HTR-8/SVneo (cell line): ENCODE measurements around the gene WNK1.
"Not testable (repeated sequence)": the region's sequence is repeated elsewhere in the genome, so short reads cannot be mapped to it uniquely, and the experiment has no call there.

Experiments used
- DNase-seq: peaks from one replicate; pipeline ENCODE4 v3.0.0; 2011; ENCODE audit warnings: low spot score, mixed read lengths; ENCODE audit not compliant: insufficient read length
- FAIRE-seq: peaks from 2 replicates; lab custom pipeline; 2011; peaks lifted over from hg19 to GRCh38; lab: Jason Lieb, UNC

The WNK1 gene

DNA sequence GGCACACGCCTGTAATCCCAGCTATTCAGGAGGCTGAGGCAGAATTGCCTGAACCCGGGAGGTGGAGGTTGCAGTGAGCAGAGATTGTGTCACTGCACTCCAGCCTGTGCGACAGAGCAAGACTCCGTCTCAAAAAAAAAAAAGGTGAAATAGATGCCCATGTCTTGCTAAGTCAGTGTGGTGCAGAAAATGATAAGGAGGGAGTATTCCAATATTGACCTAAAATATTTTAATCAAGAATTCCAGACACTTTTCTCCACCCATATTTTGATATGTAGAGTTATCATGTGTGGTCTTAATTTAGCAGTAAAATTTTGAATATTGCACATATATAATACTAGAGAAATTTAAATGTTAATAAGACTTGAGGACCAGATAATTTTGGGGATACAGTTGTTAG, 57.7 kb downstream of the WNK1 start:
- DNase-seq, result no peak

DNA sequence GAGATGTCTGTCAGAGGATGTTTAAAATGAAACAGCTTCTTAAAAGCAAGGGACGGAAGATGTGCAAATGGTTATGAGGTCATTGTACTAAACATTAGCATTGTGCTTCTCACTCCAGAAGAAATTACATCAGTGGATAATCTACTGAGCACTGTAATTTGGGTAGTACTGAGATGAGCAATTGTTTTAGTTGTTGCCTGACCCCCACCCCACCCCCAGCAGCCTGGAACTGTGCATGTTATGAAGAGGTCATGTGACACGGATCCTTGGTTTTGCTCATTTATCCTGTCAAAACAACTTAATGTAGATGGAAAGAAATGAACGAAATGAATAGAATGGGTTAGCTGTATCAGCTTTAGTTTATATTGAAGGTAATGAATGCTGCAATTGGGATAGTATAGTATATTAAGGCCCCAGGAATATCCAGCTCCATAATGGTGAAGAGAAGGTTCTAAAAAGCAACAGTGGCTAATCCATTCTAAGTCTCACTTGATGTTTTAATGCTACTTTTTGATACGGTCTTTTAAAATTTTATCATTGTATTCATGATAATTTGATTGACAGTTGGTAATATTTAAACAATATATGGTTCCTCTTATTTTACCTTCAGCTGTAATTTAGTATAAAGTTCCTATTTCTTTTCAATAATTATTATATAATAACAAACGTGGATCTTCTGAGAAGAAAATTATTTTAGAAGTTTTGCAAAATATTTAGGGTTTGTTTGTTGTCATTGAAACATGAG, 58.5 kb downstream of the WNK1 start:
- DNase-seq (no peak), FAIRE-seq (no peak)

More for the DNA sequence above, 57.7 kb downstream of the WNK1 start:
- FAIRE-seq, result no peak

DNA sequence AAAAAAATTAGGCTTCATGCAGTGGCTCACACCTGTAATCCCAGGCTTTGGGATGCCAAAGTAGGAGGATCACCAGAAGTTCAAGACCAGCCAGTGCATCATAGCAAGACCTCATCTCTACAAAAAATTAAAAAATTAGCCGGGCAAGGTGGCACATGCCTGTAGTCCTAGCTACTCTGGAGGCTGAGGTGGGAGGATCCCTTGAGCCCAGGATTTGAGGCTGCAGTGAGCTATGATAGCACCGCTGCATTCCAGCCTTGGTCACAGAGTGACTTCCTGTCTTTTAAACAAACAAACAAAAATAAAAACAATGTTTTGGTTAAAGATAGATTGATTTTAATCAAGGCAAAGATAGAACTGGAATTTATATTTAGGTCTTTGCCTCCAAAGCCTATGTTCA, 60.6 kb downstream of the WNK1 start:
- DNase-seq (no peak), FAIRE-seq (no peak)

DNA sequence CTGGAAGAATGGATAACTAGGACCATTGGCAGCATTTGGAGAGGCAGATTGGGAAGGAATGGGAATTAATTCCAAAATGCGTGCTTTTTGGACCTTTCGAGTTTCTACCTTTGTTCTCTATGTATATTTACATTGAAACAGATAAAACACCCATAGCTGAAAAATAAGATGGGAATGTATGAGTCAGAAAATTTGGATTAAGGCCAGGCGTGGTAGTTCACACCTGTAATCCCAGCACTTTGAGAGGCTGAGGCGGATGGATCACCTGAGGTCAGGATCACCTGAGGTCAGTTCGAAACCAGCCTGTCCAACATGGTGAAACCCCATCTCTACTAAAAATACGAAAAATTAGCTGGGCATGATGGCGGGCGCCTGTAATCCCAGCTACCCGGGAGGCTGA, 65.1 kb downstream of the WNK1 start:
- not testable (repeated sequence) for FAIRE-seq, DNase-seq

DNA sequence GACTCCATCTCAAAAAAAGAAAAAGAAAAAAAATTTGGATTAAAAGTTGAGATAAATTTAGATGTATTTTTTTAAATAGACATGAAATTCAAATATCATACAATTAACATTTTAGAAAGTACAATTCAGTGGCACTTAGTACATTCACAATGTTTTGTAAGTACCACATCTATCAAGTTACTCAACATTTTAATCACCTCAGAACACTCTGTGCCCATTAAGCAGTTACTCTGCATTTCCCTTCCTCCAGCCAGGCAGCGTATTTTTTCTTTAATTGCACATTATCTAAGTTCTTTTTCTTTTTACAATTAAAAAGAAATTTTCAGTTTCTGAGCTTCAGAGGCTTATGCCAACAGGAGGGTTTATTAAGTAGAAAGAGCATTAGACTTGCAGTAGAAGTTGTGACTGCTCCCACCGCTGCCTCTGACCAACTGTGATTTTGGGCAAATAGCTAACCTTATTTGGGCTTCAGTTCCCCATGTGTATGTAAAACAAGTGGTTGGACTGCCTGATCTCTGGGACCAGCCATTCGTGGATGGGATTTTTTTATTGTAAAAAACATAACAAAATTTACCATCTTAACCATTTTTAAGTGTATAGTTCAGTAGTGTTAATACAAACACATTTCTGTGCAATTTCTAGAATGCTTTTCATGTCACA, 65.7 kb downstream of the WNK1 start:
- DNase-seq (no peak), FAIRE-seq (no peak)

DNA sequence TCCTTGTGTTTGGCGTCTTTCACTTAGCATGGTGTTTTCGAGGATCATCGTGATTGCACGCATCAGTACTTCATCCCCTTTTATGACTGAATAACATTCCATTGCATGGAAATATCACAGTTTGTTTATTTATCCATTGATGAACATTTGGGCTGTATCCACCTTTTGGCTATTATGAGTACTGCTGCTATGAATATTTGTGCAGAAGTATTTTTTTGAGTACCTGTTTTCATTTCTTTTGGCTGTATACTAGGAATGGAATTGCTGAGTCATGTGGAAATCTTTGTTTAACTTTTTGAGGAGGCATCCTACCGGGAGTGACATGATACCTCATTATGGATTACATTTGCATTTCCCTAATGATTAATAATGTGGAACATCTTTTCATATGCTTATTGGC, 66.4 kb downstream of the WNK1 start:
- DNase-seq, result no peak
- FAIRE-seq, result no peak

DNA sequence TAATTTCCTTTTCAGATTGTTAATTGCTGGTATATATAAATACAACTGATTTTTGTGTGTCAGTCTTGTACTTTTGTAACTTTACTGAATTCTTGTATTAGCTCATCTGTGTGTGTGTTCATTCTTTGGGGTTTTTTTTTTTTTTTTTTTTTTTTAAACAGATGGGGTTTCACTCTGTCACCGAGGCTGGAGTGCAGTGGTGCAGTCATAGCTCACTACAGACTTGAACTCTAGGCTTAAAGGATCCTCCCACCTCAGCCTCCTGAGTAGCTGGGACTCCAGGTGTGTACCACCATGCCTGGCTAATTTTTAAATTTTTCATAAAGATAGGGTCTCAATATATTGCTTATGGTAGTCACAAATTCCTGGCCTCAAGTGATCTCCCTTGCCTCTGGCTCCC, 68.0 kb downstream of the WNK1 start:
- FAIRE-seq, result no peak
- DNase-seq, result no peak

DNA sequence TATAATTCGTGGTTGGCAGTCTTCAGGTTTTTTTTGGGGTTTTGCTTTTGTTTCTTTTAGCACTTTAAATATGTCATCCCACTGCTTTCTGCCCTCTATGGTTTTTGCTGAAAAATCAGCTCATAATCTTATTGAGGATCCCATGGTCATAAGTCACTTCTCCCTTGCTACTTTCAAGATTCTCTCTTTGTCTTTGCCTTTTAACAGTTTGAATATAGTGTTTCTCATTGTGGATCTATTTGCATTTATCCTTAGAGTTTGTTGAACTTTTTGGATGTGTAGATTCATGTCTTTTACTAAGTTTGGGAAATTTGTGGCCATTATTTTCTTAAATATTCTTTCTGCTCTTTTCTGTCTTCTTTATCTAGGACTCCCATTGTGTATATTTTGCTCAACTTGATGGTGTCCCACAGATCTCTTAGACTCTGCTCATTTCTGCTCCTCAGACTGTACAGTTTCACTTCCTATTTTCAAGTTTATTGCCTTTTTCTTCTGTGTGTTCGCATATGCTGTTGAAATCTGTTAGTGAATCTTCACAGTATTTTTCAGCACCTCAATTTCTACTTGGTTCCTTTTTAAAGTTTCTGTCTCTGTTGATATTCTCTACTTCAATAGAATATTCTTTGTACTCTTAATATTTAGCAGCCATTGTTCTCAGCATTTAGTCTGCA, 70.8 kb downstream of the WNK1 start:
- no peak for DNase-seq
- FAIRE-seq, result no peak

DNA sequence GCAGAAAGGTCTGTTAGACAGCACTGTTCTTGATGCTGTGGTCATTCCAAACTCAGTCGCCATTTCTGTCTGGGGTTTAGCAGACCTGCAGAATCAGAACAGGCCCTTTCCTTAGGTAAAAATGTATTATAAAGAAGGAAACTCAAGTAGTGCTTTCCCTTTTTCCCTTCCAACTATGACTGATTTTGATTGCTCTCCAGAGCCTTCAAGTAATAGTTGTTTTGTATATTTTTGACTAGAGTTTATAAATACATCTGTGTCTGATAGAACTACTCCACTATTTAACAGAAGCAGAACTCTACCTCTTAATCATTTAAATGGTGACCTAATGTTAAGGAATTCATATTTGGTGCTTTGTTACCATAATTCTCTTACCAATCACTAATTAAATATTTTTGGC, 74.0 kb downstream of the WNK1 start:
- no peak for DNase-seq

DNA sequence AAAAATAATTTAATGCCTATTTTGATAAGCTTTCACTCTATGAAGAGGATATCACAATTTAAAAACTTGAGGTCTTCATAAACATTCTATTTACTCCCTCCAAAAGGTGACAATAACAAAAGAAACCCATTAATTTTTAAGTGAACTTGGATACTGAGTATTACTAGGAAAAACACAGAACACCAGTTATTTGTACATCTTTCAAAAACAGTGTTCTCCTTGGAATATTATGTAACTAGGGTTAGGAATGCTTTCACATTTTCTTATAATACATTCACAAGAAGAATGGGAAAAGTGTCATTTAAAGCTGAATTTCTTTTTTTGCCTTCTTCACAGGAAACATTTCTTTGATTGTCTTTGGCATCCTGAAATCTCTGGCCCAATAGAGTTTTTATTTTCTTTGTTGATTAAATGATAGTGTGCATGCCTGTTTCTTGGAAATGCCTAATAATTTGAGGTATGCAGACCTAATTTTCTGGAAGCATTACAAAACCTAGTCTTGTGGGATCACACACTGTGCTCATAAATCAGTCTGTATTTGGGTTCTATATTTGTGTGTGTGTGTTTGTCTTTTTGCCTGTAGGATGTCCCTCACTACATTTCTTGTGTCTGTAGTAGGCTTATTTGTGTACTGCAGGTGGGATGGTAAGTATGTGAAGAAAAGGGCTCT, 76.5 kb downstream of the WNK1 start:
- no peak for FAIRE-seq

More for the DNA sequence above, 74.0 kb downstream of the WNK1 start:
- no peak for FAIRE-seq

DNA sequence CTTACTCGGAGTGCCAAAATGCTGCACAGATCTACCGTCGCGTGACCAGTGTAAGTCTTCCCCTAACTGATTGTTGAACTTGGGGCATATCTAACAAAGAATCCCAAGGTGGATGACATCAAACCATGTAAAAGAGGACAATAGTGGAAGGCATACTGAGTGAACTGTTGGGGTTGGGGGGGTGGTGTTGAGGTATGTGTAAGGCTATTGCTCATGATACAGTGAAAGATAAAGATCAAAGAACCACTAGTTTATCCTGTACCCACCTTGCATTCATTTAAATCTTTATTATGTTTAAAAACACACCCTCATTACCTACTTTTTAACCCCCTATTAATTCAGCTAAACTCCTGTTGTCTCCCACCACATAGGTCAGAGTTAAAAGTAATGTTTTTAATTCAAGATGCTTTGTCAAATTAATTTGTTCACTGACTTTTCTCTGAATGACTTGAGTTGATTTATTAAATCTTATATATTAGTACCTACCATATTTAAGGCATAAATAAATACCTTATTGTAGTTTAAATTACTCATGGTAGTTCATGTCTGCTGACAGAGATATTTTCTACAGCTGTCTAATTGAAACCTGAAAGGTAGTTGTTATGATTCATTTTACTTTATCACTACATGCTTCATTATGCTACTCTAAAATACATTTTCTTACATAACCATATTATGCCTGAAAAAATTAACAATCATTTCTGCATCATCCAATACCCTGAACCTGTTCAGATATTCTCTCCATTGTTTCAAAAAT, 77.9 kb downstream of the WNK1 start:
- FAIRE-seq (no peak), DNase-seq (no peak)

More for the DNA sequence above, 76.5 kb downstream of the WNK1 start:
- no peak for DNase-seq

DNA sequence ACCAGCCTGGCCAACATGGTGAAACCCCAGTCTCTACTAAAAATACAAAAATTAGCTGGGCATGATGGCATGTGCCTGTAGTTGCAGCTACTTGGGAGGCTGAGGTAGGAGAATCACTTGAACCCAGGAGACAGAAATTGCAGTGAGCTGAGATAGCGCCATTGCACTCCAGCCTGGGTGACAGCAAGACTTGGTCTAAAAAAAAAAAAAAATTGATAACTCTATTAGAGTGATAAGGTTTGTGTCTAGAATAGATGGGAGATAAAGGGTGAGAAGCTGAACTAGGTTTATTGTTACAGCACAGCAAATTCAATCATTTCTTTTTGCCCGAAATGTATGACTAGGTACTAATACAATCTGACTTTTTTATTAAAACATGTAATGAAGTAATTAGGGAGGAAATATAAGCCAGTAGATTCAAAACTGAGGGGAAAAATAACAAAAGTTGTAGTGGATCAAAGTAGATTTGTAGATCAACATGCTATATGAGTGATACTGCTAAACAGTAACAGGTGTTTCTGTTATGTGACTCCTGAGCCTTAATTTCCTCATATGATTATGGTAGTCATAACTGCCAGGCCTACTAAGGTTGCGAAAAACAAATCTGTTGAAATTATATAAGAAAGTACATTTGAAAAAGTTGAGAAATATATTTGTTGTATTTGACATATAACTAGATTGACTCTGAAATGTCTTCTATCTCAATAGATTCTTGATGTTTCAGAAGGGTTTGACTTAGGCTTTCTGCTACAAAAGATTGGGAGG, 83.6 kb downstream of the WNK1 start:
- FAIRE-seq (no peak), DNase-seq (no peak)

DNA sequence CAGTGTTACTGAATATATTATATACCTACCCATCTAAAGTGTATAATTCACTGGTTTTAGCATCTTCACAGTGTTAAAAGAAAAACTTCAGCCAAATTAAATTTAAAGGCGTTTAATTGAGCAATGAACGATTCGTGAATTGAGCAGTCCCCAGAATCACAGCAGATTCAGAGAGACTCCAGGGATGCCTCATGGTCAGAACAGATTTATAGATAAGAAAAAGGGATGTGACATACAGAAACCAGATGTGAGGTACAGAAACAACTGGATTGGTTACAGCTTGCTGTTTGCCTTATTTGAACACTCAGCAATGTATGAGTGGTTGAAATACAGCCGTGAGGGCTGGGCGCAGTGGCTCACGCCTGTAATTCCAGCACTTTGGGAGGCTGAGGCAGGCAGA, 84.6 kb downstream of the WNK1 start:
- FAIRE-seq (no peak), DNase-seq (no peak)

DNA sequence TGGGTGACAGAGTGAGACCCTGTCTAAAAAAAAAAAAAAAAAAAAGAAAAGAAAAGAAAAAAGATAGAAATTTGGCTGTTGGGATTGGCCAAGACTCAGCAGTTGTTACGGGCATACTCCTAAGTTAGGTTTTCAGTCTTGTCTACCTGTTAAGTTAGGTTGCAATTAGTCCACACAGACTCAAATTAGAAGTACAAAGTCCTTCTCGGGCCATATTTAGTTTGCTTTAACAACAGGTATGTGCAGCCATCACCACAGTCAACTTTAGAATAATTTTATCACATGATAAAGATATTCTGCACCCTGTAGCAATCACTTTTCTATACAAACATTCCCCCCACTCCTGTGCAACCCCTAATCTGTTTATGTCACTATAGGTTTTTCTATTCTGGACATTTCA, 85.2 kb downstream of the WNK1 start:
- DNase-seq (no peak), FAIRE-seq (no peak)

DNA sequence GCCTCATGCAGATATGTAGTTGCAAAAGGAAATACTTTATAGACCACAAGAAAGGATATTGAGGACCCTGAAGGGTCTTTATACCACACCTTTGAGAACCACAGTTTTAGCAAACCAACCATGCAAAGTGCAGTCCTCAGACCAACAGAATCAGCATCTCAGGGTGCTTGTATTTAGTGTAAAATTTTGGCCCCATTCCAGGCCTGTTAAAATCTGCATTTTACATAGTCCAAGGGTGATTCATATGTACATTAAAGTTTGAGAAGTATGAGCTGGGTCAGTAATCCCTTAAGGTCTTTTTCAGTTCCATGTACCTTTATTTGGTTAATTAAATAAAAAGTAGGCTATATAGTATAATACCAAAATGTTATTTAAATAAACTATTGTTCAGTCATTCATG, 91.2 kb downstream of the WNK1 start:
- DNase-seq (no peak), FAIRE-seq (no peak)

DNA sequence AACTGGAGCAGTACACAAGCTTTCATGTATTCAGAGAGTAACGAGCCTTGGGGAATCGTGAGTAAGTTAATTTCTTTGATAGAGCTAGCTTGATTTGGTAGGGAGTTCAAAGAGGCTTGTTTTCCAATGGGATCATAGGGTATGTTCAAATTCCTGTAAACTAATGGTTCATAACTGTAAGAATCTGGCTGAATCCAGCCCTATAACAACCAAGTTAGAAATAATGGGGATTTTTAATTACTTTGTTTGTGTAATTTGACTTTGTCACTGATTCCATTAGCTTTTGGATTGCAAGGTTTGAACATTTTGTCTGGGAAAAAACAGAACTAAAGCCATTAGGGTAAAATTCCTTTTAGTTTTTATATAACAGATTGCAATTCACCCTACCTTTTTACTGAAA, 94.0 kb downstream of the WNK1 start:
- FAIRE-seq (no peak), DNase-seq (no peak)

DNA sequence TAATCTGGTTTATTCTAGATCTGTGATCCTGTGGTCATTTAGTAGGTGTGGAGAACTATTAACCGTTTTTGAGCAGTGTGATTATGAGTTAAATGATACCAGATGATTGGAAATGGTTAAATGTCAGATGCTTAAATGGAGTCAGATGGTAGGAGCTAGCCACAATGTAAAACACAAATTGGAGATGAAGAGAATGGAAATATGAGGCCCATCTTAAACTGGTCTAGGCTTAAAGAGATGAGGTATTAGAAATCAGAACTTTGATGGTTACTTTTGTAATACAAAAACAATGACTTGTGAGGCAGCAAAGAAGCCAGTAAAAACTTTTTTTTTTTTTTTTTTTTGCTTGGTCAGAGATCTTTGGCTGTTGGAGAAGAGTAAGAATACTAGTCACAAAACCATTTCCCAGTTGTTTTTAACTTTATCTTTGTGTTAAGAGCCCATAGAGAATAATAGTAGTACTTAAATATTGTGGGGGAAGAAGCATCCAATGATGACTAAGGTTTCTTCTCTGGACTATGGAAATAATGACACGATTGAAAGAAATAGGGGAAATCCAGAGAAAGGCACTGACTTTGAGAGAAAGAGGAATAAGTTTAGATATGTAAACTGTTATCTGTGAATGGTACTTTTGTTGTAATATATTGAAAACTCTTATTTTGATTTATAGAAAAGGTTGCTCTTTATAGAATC, 95.9 kb downstream of the WNK1 start:
- FAIRE-seq (no peak), DNase-seq (no peak)

DNA sequence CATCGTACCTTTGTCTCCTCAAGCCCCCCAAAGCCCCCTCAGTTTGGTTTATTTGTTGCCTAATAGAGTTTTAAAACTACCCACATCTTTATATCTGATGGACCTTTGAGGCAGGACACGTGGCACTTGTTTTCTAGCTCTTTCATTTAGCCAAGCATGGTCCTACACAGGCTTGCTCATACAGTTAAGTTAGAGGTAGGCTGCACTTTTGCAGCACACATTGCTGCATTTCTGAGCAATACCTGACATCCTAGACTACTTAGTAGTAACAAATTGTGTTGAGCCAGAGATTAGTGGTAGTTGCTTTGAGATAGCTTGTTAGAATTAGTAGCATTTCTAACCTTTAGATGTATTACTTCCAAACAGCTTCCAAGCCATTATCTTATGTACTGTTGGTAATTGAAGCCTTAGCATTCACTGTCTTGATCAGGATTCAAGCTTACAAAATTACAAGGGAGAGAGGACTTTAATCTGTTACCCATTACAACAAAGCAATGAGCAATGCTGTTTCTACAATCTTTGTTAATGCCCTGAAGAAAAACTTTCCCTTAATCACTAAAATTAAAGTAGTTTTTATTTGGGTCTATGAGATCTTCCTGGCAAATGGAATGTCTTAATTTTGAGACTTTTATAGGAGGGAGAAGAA, 96.6 kb downstream of the WNK1 start:
- peak; percentile 69 for FAIRE-seq
- DNase-seq, result no peak
